Fibroblast of upper back skin (primary cell): Measurements from ENCODE around the gene MPHOSPH6.
"Not testable (repeated sequence)": the region's sequence is repeated elsewhere in the genome, so short reads cannot be mapped to it uniquely, and the experiment has no call there.

Experiments used
- DNase-seq: peaks from one replicate; pipeline ENCODE4 v3.0.0-alpha.2; 2013

The MPHOSPH6 gene

GRCh38 chr16:82167670-82168069, 2.4 kb downstream of the MPHOSPH6 start:
- DNase-seq = no peak

GRCh38 chr16:82160226-82160625, 9.8 kb downstream of the MPHOSPH6 start:
- DNase-seq = no peak

GRCh38 chr16:82157836-82158235, 12.2 kb downstream of the MPHOSPH6 start:
- no peak for DNase-seq

GRCh38 chr16:82157534-82157812, 12.6 kb downstream of the MPHOSPH6 start:
- no peak for DNase-seq

- DNase-seq = no peak
Measured at GRCh38 chr16:82156761-82157533, 13.1 kb downstream of the MPHOSPH6 start.

GRCh38 chr16:82152641-82153112, 17.3 kb downstream of the MPHOSPH6 start:
- DNase-seq = no peak

GRCh38 chr16:82152196-82152595, 17.8 kb downstream of the MPHOSPH6 start:
- no peak for DNase-seq

DNA sequence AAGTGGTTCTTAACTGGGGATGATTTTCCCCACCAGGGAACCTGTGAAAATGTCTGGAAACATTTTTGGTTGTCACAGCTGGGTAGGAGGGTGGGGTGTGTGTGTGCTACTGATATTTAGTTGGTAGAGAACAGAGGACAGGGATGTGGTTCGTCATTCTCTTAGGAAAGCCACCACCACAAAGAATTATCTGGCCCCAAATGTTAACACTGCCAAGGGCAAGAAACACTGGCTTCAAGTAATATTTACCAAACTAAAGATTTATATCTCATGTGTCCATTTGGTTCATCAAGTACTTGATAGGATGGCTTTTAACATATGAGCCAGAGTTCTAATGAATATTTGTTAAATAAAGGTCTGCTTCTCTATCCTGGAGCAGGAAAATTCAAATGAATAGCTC, 19.5 kb downstream of the MPHOSPH6 start:
- no peak for DNase-seq

DNA sequence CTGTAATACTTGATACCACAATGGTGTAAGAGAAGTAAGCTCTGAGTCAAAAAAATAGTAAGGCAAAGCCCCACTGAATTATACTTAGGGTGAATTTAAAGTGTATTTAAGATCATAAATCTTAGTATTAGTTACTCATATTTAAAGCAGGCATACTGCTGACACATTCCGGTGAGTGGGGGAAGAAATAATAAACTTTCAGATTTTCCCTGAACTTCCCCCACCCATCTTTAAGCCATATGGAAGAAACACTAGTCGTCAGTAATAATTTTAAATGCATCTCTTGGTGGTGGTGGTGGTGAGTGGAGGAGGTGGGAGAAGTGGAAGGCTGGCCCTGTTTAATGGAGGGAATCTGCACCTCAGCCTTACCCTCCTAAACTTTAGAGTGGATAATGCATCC, 20.5 kb downstream of the MPHOSPH6 start:
- peak; percentile 59 for DNase-seq

DNA sequence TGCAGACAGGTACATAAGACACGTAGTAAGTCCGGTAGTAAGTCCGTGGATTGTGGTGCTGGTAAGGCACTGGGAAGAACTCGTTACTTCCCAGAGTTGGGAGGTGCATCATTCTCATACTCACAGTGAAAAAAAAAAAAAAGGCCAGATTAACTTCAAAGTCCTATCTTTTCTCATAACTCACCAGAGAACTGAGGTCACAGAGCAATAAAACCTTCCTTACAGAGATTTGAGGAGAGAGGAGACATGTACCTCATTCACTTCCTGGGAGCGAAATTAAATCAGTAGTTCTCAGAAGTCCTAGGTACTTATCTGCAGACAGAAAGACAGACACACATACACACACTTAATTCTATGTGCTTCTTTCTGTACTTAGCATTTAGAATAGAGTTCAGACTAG, 22.5 kb downstream of the MPHOSPH6 start:
- DNase-seq = no peak

DNA sequence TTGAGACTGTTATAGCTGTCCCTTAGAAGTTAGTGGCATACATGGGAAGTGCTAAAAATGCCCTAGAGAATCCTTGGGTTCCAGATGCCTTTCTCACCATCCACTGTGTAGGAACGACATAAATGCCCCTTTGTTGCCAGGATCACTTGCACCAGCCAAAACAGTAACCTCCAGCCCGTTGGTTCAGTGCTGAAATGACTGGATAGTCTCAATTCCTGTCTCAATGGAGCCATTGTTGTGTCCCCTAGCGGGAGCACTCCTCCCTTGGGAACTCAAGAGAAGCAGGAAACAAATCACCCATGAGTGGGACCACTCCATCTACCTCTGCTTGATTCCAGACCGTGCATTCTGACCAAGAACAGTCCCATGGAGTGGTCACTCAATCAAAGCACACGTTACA, 23.1 kb downstream of the MPHOSPH6 start:
- no peak for DNase-seq

GRCh38 chr16:82146556-82146955, 23.5 kb downstream of the MPHOSPH6 start:
- no peak for DNase-seq

- not testable (repeated sequence) for DNase-seq
Measured at GRCh38 chr16:82139286-82139571, 30.8 kb downstream of the MPHOSPH6 start.

DNA sequence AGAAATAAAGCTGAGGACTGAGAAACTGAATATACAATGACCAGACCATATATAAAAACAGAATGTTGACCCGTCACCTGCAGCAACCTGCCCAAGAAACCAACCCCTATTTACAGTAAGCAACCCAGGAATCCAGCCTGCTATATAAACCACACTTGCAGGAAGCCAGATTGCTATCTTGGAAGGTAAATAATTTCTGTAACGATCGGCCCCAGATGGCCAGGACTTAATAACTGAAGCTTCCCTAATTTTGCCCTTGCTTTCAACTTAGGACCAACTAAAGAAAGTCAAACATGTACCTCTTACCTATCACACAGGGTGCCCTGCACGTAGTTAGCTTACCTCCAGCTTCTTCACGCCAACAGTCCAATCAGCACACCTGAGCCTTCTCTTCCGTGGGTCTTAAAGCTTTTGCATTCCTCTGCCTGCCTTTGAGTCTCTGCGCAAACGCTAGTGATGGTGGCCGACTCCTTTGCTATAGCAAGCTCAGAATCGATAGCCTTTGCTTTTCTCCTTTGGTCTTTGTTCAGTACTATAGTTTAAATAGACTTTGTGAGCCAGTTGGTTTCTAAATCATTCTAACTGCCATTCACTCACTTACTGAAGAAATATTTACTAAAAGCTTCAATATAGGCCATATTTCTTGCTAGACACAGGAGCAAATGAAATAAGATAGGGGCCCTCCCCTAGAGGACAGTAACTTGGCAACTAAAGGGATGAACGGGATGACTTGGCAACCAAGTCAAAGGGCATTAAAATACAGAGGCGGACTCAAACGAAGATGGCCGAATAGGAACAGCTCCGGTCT, 31.3 kb downstream of the MPHOSPH6 start:
- DNase-seq = no peak

GRCh38 chr16:82137822-82138167, 32.2 kb downstream of the MPHOSPH6 start:
- no peak for DNase-seq

- DNase-seq = peak; percentile 23
Measured at GRCh38 chr16:82136956-82137821, 32.8 kb downstream of the MPHOSPH6 start.

DNA sequence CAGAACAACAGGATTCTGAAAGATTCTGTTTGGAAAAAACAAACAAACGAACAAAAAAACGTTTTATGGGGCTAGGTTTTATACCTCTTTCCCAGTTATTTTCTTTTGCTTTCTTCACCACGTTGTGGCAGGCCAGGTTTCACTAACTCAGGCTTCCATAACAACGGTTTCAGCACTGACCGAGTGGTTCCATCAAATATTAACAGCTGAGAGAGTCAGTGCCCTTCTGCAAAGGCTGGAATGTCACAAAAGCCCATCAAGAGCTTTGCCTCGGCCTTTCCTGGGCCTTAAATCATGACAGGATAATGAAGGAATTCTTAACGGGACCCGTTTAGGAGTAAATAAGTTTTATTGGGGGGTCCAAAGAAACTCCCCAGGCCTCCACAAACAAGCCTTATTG, 34.2 kb downstream of the MPHOSPH6 start:
- no peak for DNase-seq

- DNase-seq = no peak
Measured at GRCh38 chr16:82134846-82135245, 35.2 kb downstream of the MPHOSPH6 start.

DNA sequence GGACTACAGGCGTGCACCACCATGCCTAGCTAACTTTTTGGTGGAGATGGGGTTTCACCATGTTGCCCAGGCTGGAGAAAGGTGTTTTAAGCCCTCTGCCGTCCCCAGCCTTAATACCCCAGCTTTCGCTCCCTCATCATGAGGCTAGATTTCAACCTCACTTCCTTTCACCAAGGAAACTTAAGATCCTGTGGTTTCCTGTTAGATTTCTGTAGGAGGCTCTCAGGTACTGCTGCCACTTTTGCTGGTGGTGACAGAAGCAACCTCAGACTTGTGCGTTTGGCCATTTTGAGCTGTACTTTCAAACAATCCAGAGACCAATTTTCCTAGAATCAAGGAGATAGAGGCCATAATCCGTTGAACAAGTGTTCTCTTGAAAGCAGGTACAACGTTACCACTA, 36.2 kb downstream of the MPHOSPH6 start:
- DNase-seq = no peak

GRCh38 chr16:82129881-82130280, 40.1 kb downstream of the MPHOSPH6 start:
- no peak for DNase-seq

DNA sequence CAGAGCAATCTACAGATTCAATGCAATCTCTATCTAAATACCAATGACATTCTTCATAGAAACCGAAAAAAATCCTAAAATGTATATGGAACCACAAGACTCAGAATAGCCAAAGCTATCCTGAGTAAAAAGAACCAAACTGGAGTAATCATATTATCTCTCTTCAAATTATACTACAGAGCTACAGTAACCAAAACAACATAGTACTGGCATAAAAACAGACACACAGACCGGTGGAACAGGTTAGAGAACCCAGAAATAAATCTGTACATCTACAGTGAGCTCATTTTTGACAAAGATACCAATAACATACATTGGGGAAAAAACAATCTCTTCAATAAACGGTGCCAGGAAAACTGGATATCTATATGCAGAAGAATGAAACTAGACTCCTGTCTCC, 45.4 kb downstream of the MPHOSPH6 start:
- no peak for DNase-seq

GRCh38 chr16:82119405-82119804, 50.6 kb downstream of the MPHOSPH6 start:
- no peak for DNase-seq

GRCh38 chr16:82118749-82119148, 51.3 kb downstream of the MPHOSPH6 start:
- DNase-seq = no peak

DNA sequence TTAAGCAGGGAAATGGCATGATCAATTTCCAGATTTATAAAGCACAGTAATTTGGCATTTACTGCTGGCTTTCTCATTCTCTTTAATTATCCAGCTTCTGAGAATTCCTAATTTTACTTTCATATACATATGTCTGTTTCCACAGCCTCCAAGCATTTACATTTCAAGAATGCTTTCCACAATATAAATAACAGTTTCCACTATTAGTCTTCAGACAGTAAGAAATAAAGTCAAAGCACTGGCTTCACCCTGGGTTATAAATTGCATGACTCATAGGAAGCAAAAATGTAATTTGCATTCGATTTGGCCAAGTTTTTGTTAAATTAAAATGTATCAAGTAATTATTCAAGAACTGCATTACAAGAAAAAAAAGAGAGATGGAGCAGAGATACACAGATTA, 53.5 kb downstream of the MPHOSPH6 start:
- DNase-seq = no peak
